GM12892 (cell line): Measurements from ENCODE around the gene ZNF460.

ENCODE experiments used
- POLR2A ChIP-seq: IDR thresholded peaks from 2 replicates; pipeline ENCODE4 v1.6.1; 2011; ENCODE audit warnings: low read depth, low read length, control low read depth
- TAF1 ChIP-seq: IDR thresholded peaks from 2 replicates; pipeline ENCODE4 v1.6.1; 2011; ENCODE audit warnings: low read depth, mild to moderate bottlenecking, control low read depth, low read length, borderline replicate concordance

DNA sequence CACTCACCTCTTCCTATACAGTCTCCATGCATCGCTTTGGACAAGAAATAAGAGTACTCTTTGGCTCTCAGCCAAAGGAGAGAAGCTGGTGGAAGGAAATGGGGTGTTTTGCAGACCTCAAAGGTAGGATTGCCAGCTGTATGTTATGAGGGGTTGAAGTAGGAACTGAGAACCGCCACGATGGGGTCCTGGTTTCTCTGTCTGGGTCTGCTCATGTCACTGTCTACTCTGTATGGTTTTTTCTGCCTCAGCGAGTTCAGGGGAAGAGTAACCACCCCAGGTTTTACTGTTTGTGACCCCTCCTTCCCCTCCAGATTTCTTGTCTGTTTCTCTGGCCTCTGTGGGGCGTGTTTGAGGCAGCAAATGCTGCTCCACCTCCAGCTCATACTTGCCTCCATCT, 35.8 kb upstream of the ZNF460 start:
- TF ChIP-seq POLR2A (no peak), TAF1 (no peak)
